Thymus (tissue), 11 donors: ENCODE data around the gene LARGE1. TPM values are rescaled to one million over a fixed set of nuclear protein-coding genes. Genes with fewer than 3 reads are reported as not detected.

Source experiments
- DNase-seq, 9 donors: peaks; one replicate each; pipeline ENCODE4 v3.0.0-alpha.2; 2013; ENCODE audit warnings: low spot score in 9 of 9, low read depth in 6 of 9, missing footprints in 1 of 9
- H3K27ac ChIP-seq, 2 donors: one replicate each; pipeline ENCODE4 v1.5.1; 2013; ENCODE audit warnings: control low read depth in 1 of 2, low read depth in 1 of 2, low read length in 1 of 2, mild to moderate bottlenecking in 1 of 2, moderate library complexity in 1 of 2
- H3K27me3 ChIP-seq, 2 donors: one replicate each; pipeline ENCODE4 v1.5.1; 2013; ENCODE audit warnings: low read length in 1 of 2; ENCODE audit not compliant: control insufficient read depth in 2 of 2, insufficient read depth in 1 of 2
- H3K36me3 ChIP-seq, 2 donors: one replicate each; pipeline ENCODE4 v1.5.1; 2013; ENCODE audit warnings: low read length in 1 of 2, mild to moderate bottlenecking in 1 of 2, moderate library complexity in 1 of 2; ENCODE audit not compliant: control insufficient read depth in 2 of 2, insufficient read depth in 2 of 2
- H3K4me1 ChIP-seq, 2 donors: one replicate each; pipeline ENCODE4 v1.5.1; 2013; ENCODE audit warnings: low read length in 2 of 2; ENCODE audit not compliant: control insufficient read depth in 2 of 2, insufficient read depth in 2 of 2
- H3K4me3 ChIP-seq, 2 donors: one replicate each; pipeline ENCODE4 v1.5.1; 2013; ENCODE audit warnings: low read length in 2 of 2, control low read depth in 1 of 2, mild to moderate bottlenecking in 1 of 2
- H3K9me3 ChIP-seq, 2 donors: one replicate each; pipeline ENCODE4 v1.5.1; 2013; ENCODE audit warnings: low read length in 1 of 2, mild to moderate bottlenecking in 1 of 2; ENCODE audit not compliant: control insufficient read depth in 2 of 2, insufficient read depth in 1 of 2
- WGBS: extraction: QIAGEN DNeasy Blood & Tissue Kit; methylation state at CpG from one replicate; pipeline ENCODE4 v1.1.7; 2013; 5-methylcytosine and 5-hydroxymethylcytosine counted together
- polyA plus RNA-seq: library from polyadenylated mRNA; stranded (reverse); fragments of 200-250 nt; gene quantifications from one replicate; pipeline ENCODE4 v1.2.3, GENCODE V29; 2013
- total RNA-seq: library from RNA; stranded (reverse); fragments of 120-200 nt; gene quantifications from one replicate; pipeline ENCODE4 v1.2.4, GENCODE V29; 2013
- donor health status: healthy.

LARGE1 gene
- total and polyA plus RNA-seq, 2 donors = 1.8 to 3.1 TPM

GRCh38 chr22:33717694-33718396 lies 202.4 kb downstream of the LARGE1 start:
- no peak overlapping the region for H3K4me3 ChIP-seq
- 93% methylated on average over 5 of the region's 5 CpGs for WGBS
- no peaks in the 10 kb centered on the region for H3K27me3 ChIP-seq
- no peaks in the 10 kb centered on the region for H3K4me1 ChIP-seq
- no peak overlapping the region for H3K27ac ChIP-seq
- H3K9me3 ChIP-seq = peaks cover 3 to 4% of the 10 kb centered on the region in 2 donors
- DNase-seq = no peak
- no peaks in the 10 kb centered on the region for H3K36me3 ChIP-seq

- Histone ChIP-seq H3K4me3 (no peak overlapping the region), H3K27me3 (no peaks in the 10 kb centered on the region)
These were observed 204.9 kb downstream of the LARGE1 start for GRCh38 chr22:33715237-33715985.

GRCh38 chr22:33710326-33710725 lies 209.9 kb downstream of the LARGE1 start:
- H3K27ac ChIP-seq = no peak overlapping the region
- 80% methylated on average over 1 of the region's 1 CpG for WGBS

More at GRCh38 chr22:33715237-33715985, 204.9 kb downstream of the LARGE1 start:
- Histone ChIP-seq H3K9me3 (peaks cover 2 to 6% of the 10 kb centered on the region in 2 donors), H3K27ac (no peak overlapping the region), H3K4me1 (no peaks in the 10 kb centered on the region), H3K36me3 (no peaks in the 10 kb centered on the region)
- 93% methylated on average over 9 of the region's 9 CpGs for WGBS
- no peak for DNase-seq

GRCh38 chr22:33707581-33707980 lies 212.7 kb downstream of the LARGE1 start:
- 84% methylated on average over 3 of the region's 3 CpGs for WGBS
- Histone ChIP-seq H3K36me3 (no peaks in the 10 kb centered on the region), H3K4me3 (no peak overlapping the region), H3K27me3 (no peaks in the 10 kb centered on the region), H3K27ac (no peak overlapping the region), H3K9me3 (peaks cover 0 to 4% of the 10 kb centered on the region in 2 donors), H3K4me1 (no peaks in the 10 kb centered on the region)
- no peak for DNase-seq

More at GRCh38 chr22:33710326-33710725, 209.9 kb downstream of the LARGE1 start:
- Histone ChIP-seq H3K4me1 (no peaks in the 10 kb centered on the region), H3K36me3 (no peaks in the 10 kb centered on the region), H3K27me3 (no peaks in the 10 kb centered on the region), H3K4me3 (no peak overlapping the region), H3K9me3 (peaks cover 2 to 4% of the 10 kb centered on the region in 2 donors)
- DNase-seq = no peak

- DNase-seq = no peak
- 83% methylated on average over 5 of the region's 5 CpGs for WGBS
- Histone ChIP-seq H3K27ac (no peak overlapping the region), H3K4me3 (no peak overlapping the region), H3K27me3 (no peaks in the 10 kb centered on the region), H3K4me1 (no peaks in the 10 kb centered on the region), H3K9me3 (no peaks in the 10 kb centered on the region), H3K36me3 (no peaks in the 10 kb centered on the region)
These were observed 214.2 kb downstream of the LARGE1 start for GRCh38 chr22:33706100-33706499.

GRCh38 chr22:33699176-33699575 lies 221.1 kb downstream of the LARGE1 start:
- Histone ChIP-seq H3K27ac (no peak overlapping the region), H3K27me3 (no peaks in the 10 kb centered on the region), H3K9me3 (peaks cover 0 to 1% of the 10 kb centered on the region in 2 donors), H3K4me1 (no peaks in the 10 kb centered on the region), H3K36me3 (no peaks in the 10 kb centered on the region), H3K4me3 (no peak overlapping the region)
- no peak for DNase-seq
- WGBS = 72% methylated on average over 7 of the region's 7 CpGs

GRCh38 chr22:33697640-33698039 lies 222.6 kb downstream of the LARGE1 start:
- H3K4me3 ChIP-seq = no peak overlapping the region
- H3K27ac ChIP-seq = no peak overlapping the region
- no peak for DNase-seq
- WGBS = 96% methylated on average over 4 of the region's 4 CpGs
- no peaks in the 10 kb centered on the region for H3K27me3 ChIP-seq
- H3K36me3 ChIP-seq = no peaks in the 10 kb centered on the region
- peaks cover 0 to 1% of the 10 kb centered on the region in 2 donors for H3K9me3 ChIP-seq
- no peaks in the 10 kb centered on the region for H3K4me1 ChIP-seq

GRCh38 chr22:33691057-33691630 lies 229.1 kb downstream of the LARGE1 start:
- Histone ChIP-seq H3K4me3 (no peak overlapping the region), H3K27ac (no peak overlapping the region), H3K4me1 (no peaks in the 10 kb centered on the region), H3K36me3 (no peaks in the 10 kb centered on the region), H3K9me3 (no peaks in the 10 kb centered on the region), H3K27me3 (no peaks in the 10 kb centered on the region)
- no peak for DNase-seq
- whole genome bisulfite sequencing = 93% methylated on average over 7 of the region's 7 CpGs

GRCh38 chr22:33688903-33689302 lies 231.4 kb downstream of the LARGE1 start:
- H3K4me3 ChIP-seq = no peak overlapping the region
- no peak for DNase-seq
- WGBS = 96% methylated on average over 2 of the region's 2 CpGs
- H3K9me3 ChIP-seq = no peaks in the 10 kb centered on the region
- no peak overlapping the region for H3K27ac ChIP-seq
- no peaks in the 10 kb centered on the region for H3K36me3 ChIP-seq
- H3K4me1 ChIP-seq = no peaks in the 10 kb centered on the region
- no peaks in the 10 kb centered on the region for H3K27me3 ChIP-seq
